HUES64 (cell line): ENCODE data around the gene PARP15.

ENCODE experiments used
- H3K27ac ChIP-seq: 2 replicates; pipeline ENCODE4 v1.7.0; 2013; ENCODE audit warnings: low read depth, low read length, inconsistent platforms
- H3K27me3 ChIP-seq: 2 replicates; pipeline ENCODE4 v1.6.1; 2013; ENCODE audit warnings: mild to moderate bottlenecking, low read length; ENCODE audit not compliant: insufficient read depth
- H3K36me3 ChIP-seq: 2 replicates; pipeline ENCODE4 v1.6.1; 2013; ENCODE audit warnings: mild to moderate bottlenecking, low read length; ENCODE audit not compliant: insufficient read depth
- H3K4me1 ChIP-seq: 2 replicates; pipeline ENCODE4 v1.6.1; 2013; ENCODE audit warnings: mild to moderate bottlenecking, low read length, moderate library complexity; ENCODE audit not compliant: insufficient read depth
- H3K4me3 ChIP-seq: 2 replicates; pipeline ENCODE4 v1.5.1; 2013; ENCODE audit warnings: mild to moderate bottlenecking, low read length, moderate library complexity
- H3K9ac ChIP-seq: 2 replicates; pipeline ENCODE4 v1.6.1; 2013; ENCODE audit warnings: mild to moderate bottlenecking, low read depth, low read length
- H3K9me3 ChIP-seq: 2 replicates; pipeline ENCODE4 v1.6.1; 2013; ENCODE audit warnings: low read depth, low read length; ENCODE audit not compliant: insufficient read depth
- WGBS: fragments of 150-250, 120-280 bp; methylation state at CpG from one replicate; pipeline ENCODE4 v1.1.7; 2013; ENCODE audit warnings: missing lambda C conversion rate; 5-methylcytosine and 5-hydroxymethylcytosine counted together

PARP15 gene

GRCh38 chr3:122668930-122669730, 91.7 kb downstream of the PARP15 start:
- Histone ChIP-seq H3K27ac (no peak overlapping the region), H3K4me3 (no peak overlapping the region)
- 94% methylated on average over 7 of the region's 8 CpGs for WGBS

GRCh38 chr3:122671553-122671952, 94.1 kb downstream of the PARP15 start:
- no peaks in the 10 kb centered on the region for H3K36me3 ChIP-seq
- 88% methylated on average over 1 of the region's 2 CpGs for WGBS

More at GRCh38 chr3:122668930-122669730, 91.7 kb downstream of the PARP15 start:
- H3K27me3 ChIP-seq: no peaks in the 10 kb centered on the region
- no peaks in the 10 kb centered on the region; the same call in 1 of the 2 replicates for H3K4me1 ChIP-seq
- H3K36me3 ChIP-seq: no peaks in the 10 kb centered on the region
- H3K9me3 ChIP-seq: no peaks in the 10 kb centered on the region
- no peak overlapping the region for H3K9ac ChIP-seq

GRCh38 chr3:122674339-122674738, 96.9 kb downstream of the PARP15 start:
- no peaks in the 10 kb centered on the region for H3K36me3 ChIP-seq
- 74% methylated on average over 3 of the region's 3 CpGs for WGBS
- no peaks in the 10 kb centered on the region for H3K9me3 ChIP-seq
- no peaks in the 10 kb centered on the region for H3K4me1 ChIP-seq
- H3K27me3 ChIP-seq: no peaks in the 10 kb centered on the region
- no peak overlapping the region for H3K9ac ChIP-seq
- no peak overlapping the region for H3K27ac ChIP-seq
- H3K4me3 ChIP-seq: no peak overlapping the region

More at GRCh38 chr3:122671553-122671952, 94.1 kb downstream of the PARP15 start:
- no peaks in the 10 kb centered on the region for H3K27me3 ChIP-seq
- H3K9ac ChIP-seq: no peak overlapping the region
- no peak overlapping the region for H3K4me3 ChIP-seq
- no peak overlapping the region for H3K27ac ChIP-seq
- no peaks in the 10 kb centered on the region for H3K9me3 ChIP-seq
- no peaks in the 10 kb centered on the region for H3K4me1 ChIP-seq

- 79% methylated on average over 2 of the region's 2 CpGs for WGBS
- Histone ChIP-seq H3K36me3 (no peaks in the 10 kb centered on the region), H3K4me3 (no peak overlapping the region), H3K9me3 (no peaks in the 10 kb centered on the region), H3K27me3 (peaks cover 16% of the 10 kb centered on the region; the same call in 1 of the 2 replicates), H3K27ac (no peak overlapping the region), H3K4me1 (peaks cover 5% of the 10 kb centered on the region), H3K9ac (no peak overlapping the region)
These were observed 99.3 kb downstream of the PARP15 start for GRCh38 chr3:122676759-122677158.

- no peaks in the 10 kb centered on the region for H3K36me3 ChIP-seq
- WGBS: no CpG with 5 or more reads among the region's 1 CpG
- H3K27me3 ChIP-seq: peaks cover 17% of the 10 kb centered on the region; the same call in 1 of the 2 replicates
- no peaks in the 10 kb centered on the region for H3K9me3 ChIP-seq
- no peak overlapping the region for H3K9ac ChIP-seq
- H3K4me3 ChIP-seq: no peak overlapping the region
- peaks cover 5% of the 10 kb centered on the region for H3K4me1 ChIP-seq
- H3K27ac ChIP-seq: no peak overlapping the region
These were observed 99.8 kb downstream of the PARP15 start for GRCh38 chr3:122677216-122677615.

- H3K9ac ChIP-seq: no peak overlapping the region
- 86% methylated on average over 4 of the region's 5 CpGs for WGBS
These were observed 101.1 kb downstream of the PARP15 start for GRCh38 chr3:122678506-122678905.

GRCh38 chr3:122679085-122679881, 101.8 kb downstream of the PARP15 start:
- H3K27ac ChIP-seq: no peak overlapping the region
- no peaks in the 10 kb centered on the region for H3K9me3 ChIP-seq
- peak overlapping the region; percentile 37 for H3K4me3 ChIP-seq
- no peak overlapping the region for H3K9ac ChIP-seq
- H3K27me3 ChIP-seq: peaks cover 17% of the 10 kb centered on the region; the same call in 1 of the 2 replicates
- 21% methylated on average over 16 of the region's 16 CpGs for WGBS
- H3K36me3 ChIP-seq: no peaks in the 10 kb centered on the region
- peaks cover 5% of the 10 kb centered on the region for H3K4me1 ChIP-seq

More at GRCh38 chr3:122678506-122678905, 101.1 kb downstream of the PARP15 start:
- Histone ChIP-seq H3K4me1 (peaks cover 5% of the 10 kb centered on the region), H3K9me3 (no peaks in the 10 kb centered on the region), H3K27me3 (peaks cover 17% of the 10 kb centered on the region; the same call in 1 of the 2 replicates), H3K27ac (no peak overlapping the region), H3K4me3 (no peak overlapping the region), H3K36me3 (no peaks in the 10 kb centered on the region)

- H3K4me3 ChIP-seq: peak overlapping the region; percentile 86
- H3K4me1 ChIP-seq: peaks cover 5% of the 10 kb centered on the region
- no peaks in the 10 kb centered on the region for H3K36me3 ChIP-seq
- no peak overlapping the region for H3K27ac ChIP-seq
- H3K27me3 ChIP-seq: peaks cover 17% of the 10 kb centered on the region; the same call in 1 of the 2 replicates
- WGBS: 73% methylated on average over 10 of the region's 10 CpGs
- H3K9me3 ChIP-seq: no peaks in the 10 kb centered on the region
- peak overlapping the region; percentile 77 for H3K9ac ChIP-seq
These were observed 102.5 kb downstream of the PARP15 start for GRCh38 chr3:122679882-122680474.

- Histone ChIP-seq H3K9me3 (no peaks in the 10 kb centered on the region), H3K9ac (peak within 1 kb of the TSS; percentile 77), H3K4me3 (peak within 1 kb of the TSS; percentile 86), H3K36me3 (0 out of 2 replicates have a peak, but pooled peaks cover 3% of the 10 kb centered on the region), H3K4me1 (peaks cover 5% of the 10 kb centered on the region), H3K27ac (peak within 1 kb of the TSS; percentile 56; the same call in 1 of the 2 replicates), H3K27me3 (peaks cover 17% of the 10 kb centered on the region; the same call in 1 of the 2 replicates)
- WGBS: 3% methylated on average over 63 of the region's 63 CpGs
These were observed 103.2 kb downstream of the PARP15 start, which contains the start of gene PARP14 for GRCh38 chr3:122680475-122681283. Gene PARP14, plus strand, starts transcription at chr3:122680839. Its CDS starts 45 bp downstream, at chr3:122680884.

- 0 out of 2 replicates have a peak, but pooled peaks cover 7% of the 10 kb centered on the region for H3K36me3 ChIP-seq
- H3K9me3 ChIP-seq: no peaks in the 10 kb centered on the region
- H3K4me3 ChIP-seq: peak overlapping the region; percentile 86
- 46% methylated on average over 24 of the region's 24 CpGs for WGBS
- H3K4me1 ChIP-seq: peaks cover 5% of the 10 kb centered on the region
- H3K9ac ChIP-seq: peak overlapping the region; percentile 68
- peaks cover 17% of the 10 kb centered on the region; the same call in 1 of the 2 replicates for H3K27me3 ChIP-seq
- H3K27ac ChIP-seq: no peak overlapping the region
These were observed 104.0 kb downstream of the PARP15 start for GRCh38 chr3:122681284-122681973.
